Measurements from ENCODE around the gene JMJD1C. TPM values are rescaled to one million over a fixed set of nuclear protein-coding genes. Genes with fewer than 3 reads are reported as not detected.
"Not testable (repeated sequence)": the region's sequence is repeated elsewhere in the genome, so short reads cannot be mapped to it uniquely, and the experiment has no call there.

Gene JMJD1C
- total RNA-seq, 2 experiments from 2014 or later = 99.2 to 118 TPM

DNA sequence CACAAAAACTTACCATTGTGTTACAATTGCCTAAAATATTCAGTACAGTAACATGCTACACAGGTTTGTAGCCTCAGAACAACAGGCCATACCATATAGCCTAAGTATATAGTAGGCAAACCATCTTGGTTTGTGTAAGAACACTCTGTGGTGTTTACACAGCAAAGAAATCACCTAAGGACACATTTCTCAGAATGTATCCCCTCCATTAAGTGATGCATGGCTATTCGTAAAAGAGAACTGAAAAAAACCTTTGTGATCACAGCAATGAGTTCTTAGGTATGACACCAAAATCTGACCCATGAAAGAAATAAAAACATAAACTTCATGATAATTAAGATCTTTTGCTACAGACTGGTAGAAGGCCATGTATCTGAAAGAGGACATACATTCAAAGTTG, 121.5 kb downstream of the JMJD1C start:
- no peak for DNase-seq (ENCODE audit: low spot score)
- Histone ChIP-seq H3K4me3 (ENCODE audit: low read depth, low read length, poor library complexity, severe bottlenecking) (no peak overlapping the region), H4K20me1 (ENCODE audit: insufficient read depth, low read length) (no peaks in the 10 kb centered on the region), H3K4me1 (ENCODE audit: insufficient read depth, low read length, poor library complexity, severe bottlenecking) (no peaks in the 10 kb centered on the region), H3K4me2 (ENCODE audit: low read length) (no peak overlapping the region), H3K79me2 (ENCODE audit: insufficient read depth, low read depth, low read length) (no peaks in the 10 kb centered on the region), H3K36me3 (ENCODE audit: insufficient read depth, low read length) (no peaks in the 10 kb centered on the region), H3K27ac (ENCODE audit: low read depth, low read length, poor library complexity, severe bottlenecking) (no peak overlapping the region), H3K9me3 (ENCODE audit: low read length) (no peaks in the 10 kb centered on the region), H3K9me2 (ENCODE audit: insufficient read depth, low read length) (no peaks in the 10 kb centered on the region), H2AFZ (ENCODE audit: low read length) (no peak overlapping the region)
- CTCF ChIA-PET (ENCODE audit: unreplicated experiment) = no interaction called here
- TF ChIP-seq EZH2phosphoT487 (IDR thresholded peaks at IDR 0.05; ENCODE audit: borderline replicate concordance, low read depth, low read length) = no peak
- TF ChIP-seq, protein P1, sequence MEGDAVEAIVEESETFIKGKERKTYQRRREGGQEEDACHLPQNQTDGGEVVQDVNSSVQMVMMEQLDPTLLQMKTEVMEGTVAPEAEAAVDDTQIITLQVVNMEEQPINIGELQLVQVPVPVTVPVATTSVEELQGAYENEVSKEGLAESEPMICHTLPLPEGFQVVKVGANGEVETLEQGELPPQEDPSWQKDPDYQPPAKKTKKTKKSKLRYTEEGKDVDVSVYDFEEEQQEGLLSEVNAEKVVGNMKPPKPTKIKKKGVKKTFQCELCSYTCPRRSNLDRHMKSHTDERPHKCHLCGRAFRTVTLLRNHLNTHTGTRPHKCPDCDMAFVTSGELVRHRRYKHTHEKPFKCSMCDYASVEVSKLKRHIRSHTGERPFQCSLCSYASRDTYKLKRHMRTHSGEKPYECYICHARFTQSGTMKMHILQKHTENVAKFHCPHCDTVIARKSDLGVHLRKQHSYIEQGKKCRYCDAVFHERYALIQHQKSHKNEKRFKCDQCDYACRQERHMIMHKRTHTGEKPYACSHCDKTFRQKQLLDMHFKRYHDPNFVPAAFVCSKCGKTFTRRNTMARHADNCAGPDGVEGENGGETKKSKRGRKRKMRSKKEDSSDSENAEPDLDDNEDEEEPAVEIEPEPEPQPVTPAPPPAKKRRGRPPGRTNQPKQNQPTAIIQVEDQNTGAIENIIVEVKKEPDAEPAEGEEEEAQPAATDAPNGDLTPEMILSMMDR (conservative IDR thresholded peaks at IDR 0.05; ENCODE audit: low read length) = no peak
- intact Hi-C loops (cut with micrococcal nuclease; ENCODE audit: unreplicated experiment) = no loop called here
- BruUV-seq (replicated peaks) = no TSS peak
- POLR2A ChIA-PET = interaction anchor here (0.7 kb wide), 1 partner anchor 26 kb away, joined by 3 read pairs; no protein-coding TSS in a partner anchor

DNA sequence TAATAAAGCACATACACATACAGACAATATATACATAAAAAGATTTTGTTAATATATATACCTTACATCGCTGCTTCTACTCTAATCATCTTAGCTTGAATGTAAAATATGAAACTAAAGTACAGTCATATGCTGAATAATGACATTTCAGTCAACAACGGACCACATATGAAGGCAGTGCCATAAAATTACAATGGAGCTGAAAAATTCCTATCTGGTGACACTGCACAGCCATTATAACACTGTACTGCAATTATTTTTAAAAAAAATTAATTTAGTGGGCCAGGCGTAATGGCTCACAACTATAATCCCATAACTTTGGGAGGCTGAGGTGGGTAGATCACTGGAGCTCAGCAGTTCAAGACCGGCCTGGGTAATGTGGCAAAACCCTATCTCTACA, 122.3 kb downstream of the JMJD1C start:
- H3K79me2 ChIP-seq (ENCODE audit: insufficient read depth, low read depth, low read length) = no peaks in the 10 kb centered on the region
- no peaks in the 10 kb centered on the region for H3K9me2 ChIP-seq (ENCODE audit: insufficient read depth, low read length)
- no peaks in the 10 kb centered on the region for H3K36me3 ChIP-seq (ENCODE audit: insufficient read depth, low read length)
- POLR2A ChIA-PET = interaction anchor here (0.6 to 0.7 kb wide), 2 partner anchors 142 to 1870 kb away, joined by 3 read pairs; no protein-coding TSS in a partner anchor
- no peak overlapping the region for H3K4me3 ChIP-seq (ENCODE audit: low read depth, low read length, poor library complexity, severe bottlenecking)
- H3K4me1 ChIP-seq (ENCODE audit: insufficient read depth, low read length, poor library complexity, severe bottlenecking) = no peaks in the 10 kb centered on the region
- H4K20me1 ChIP-seq (ENCODE audit: insufficient read depth, low read length) = no peaks in the 10 kb centered on the region
- no peak overlapping the region for H2AFZ ChIP-seq (ENCODE audit: low read length)
- intact Hi-C loops (cut with micrococcal nuclease; ENCODE audit: unreplicated experiment) = no loop called here
- TF ChIP-seq EZH2phosphoT487 (IDR thresholded peaks at IDR 0.05; ENCODE audit: borderline replicate concordance, low read depth, low read length) = no peak
- TF ChIP-seq, protein P1 (conservative IDR thresholded peaks at IDR 0.05; ENCODE audit: low read length) = no peak
- BruUV-seq (replicated peaks) = no TSS peak
- H3K4me2 ChIP-seq (ENCODE audit: low read length) = no peak overlapping the region
- DNase-seq (ENCODE audit: low spot score) = no peak
- CTCF ChIA-PET (ENCODE audit: unreplicated experiment) = no interaction called here
- no peak overlapping the region for H3K27ac ChIP-seq (ENCODE audit: low read depth, low read length, poor library complexity, severe bottlenecking)
- no peaks in the 10 kb centered on the region; the same call in 1 of the 2 replicates for H3K9me3 ChIP-seq (ENCODE audit: low read length)

DNA sequence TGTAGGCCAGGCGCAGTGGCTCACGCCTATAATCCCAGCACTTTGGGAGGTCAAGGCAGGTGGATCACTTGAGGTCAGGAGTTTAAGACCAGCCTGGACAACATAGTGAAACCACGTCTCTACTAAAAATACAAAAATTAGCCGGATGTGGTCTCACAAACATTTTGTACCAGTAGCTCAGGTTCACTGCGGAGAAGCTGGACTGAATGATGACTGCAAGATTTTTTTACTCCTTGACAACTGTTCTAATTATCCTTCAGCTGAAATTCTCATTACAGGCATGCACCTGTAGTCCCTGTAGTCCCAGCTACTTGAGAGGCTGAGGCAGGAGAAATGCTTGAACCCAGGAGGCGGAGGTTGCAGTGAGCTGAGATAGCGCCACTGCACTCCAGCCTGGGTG, 126.1 kb downstream of the JMJD1C start:
- DNase-seq (ENCODE audit: low spot score); H4K20me1 ChIP-seq (ENCODE audit: insufficient read depth, low read length); H3K4me2 ChIP-seq (ENCODE audit: low read length); H3K4me1 ChIP-seq (ENCODE audit: insufficient read depth, low read length, poor library complexity, severe bottlenecking); H2AFZ ChIP-seq (ENCODE audit: low read length); H3K27ac ChIP-seq (ENCODE audit: low read depth, low read length, poor library complexity, severe bottlenecking); H3K79me2 ChIP-seq (ENCODE audit: insufficient read depth, low read depth, low read length); H3K36me3 ChIP-seq (ENCODE audit: insufficient read depth, low read length); BruUV-seq (replicated peaks); H3K4me3 ChIP-seq (ENCODE audit: low read depth, low read length, poor library complexity, severe bottlenecking); H3K9me3 ChIP-seq (ENCODE audit: low read length); H3K9me2 ChIP-seq (ENCODE audit: insufficient read depth, low read length); intact Hi-C loops (cut with micrococcal nuclease; ENCODE audit: unreplicated experiment); CTCF ChIA-PET (ENCODE audit: unreplicated experiment): not testable (repeated sequence)
- POLR2A ChIA-PET = interaction anchor here (1.2 kb wide), 1 partner anchor 71 kb away, joined by 3 read pairs; no protein-coding TSS in a partner anchor
